ENCODE data around the gene CRYZ.
A peak's percentile ranks its signal among the peaks of the same experiment; 100 is the strongest.
"Not testable (repeated sequence)": the region's sequence is repeated elsewhere in the genome, so short reads cannot be mapped to it uniquely, and the experiment has no call there.

CRYZ gene, protein sequence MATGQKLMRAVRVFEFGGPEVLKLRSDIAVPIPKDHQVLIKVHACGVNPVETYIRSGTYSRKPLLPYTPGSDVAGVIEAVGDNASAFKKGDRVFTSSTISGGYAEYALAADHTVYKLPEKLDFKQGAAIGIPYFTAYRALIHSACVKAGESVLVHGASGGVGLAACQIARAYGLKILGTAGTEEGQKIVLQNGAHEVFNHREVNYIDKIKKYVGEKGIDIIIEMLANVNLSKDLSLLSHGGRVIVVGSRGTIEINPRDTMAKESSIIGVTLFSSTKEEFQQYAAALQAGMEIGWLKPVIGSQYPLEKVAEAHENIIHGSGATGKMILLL

GRCh38 chr1:74732960-74733603 is at the start of gene CRYZ, which contains the start of gene TYW3:
CRYZ (minus strand) TSS chr1:74733050; CDS start chr1:74724821, 8,229 bp downstream.
TYW3 (plus strand) TSS chr1:74733152; CDS start chr1:74733245, 93 bp downstream.
- DNase-seq (ENCODE audit: low read depth): peak; percentile 74

GRCh38 chr1:74780594-74780993 is 47.7 kb upstream of the CRYZ start:
- DNase-seq (ENCODE audit: low read depth): no peak

DNA sequence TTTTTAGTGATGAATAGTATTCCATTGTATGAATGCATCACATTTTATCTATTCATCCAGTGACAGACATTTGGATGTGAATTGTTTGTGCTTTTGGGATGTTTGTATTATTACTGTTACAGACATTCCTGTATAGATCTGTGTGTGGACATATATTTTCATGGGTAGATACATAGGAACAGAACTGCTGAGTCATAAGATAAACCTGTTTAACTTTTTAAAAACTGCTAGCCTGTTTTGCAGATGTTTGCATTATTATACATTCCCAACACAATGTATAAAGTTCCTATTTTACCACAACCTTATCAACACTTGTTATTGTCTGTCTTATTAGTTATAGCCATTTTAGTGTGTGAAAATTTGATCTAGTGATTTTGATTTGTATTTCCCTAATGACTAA is 46.9 kb upstream of the CRYZ start:
- no peak for DNase-seq (ENCODE audit: low read depth)

GRCh38 chr1:74777525-74777924 is 44.7 kb upstream of the CRYZ start:
- no peak for DNase-seq (ENCODE audit: low read depth)

DNA sequence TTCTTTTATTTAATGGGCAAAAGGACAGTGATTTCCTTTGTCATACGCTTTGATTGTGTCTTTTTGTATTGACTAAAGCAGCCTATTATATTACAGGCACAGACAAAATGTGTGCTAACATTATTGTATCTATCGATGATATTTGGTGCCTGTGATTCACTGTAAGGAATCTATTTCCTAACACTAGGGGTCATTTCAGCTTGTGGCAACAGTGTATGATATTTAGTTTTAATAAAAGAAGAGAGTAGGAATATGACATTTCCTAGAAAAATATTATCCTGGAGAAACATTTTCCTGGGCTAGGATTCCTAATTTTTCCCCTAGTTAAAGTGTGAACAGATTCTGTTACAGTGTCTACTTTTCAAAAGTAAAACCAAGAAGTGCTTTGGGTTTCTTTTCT is 42.9 kb upstream of the CRYZ start:
- no peak for DNase-seq (ENCODE audit: low read depth)

DNA sequence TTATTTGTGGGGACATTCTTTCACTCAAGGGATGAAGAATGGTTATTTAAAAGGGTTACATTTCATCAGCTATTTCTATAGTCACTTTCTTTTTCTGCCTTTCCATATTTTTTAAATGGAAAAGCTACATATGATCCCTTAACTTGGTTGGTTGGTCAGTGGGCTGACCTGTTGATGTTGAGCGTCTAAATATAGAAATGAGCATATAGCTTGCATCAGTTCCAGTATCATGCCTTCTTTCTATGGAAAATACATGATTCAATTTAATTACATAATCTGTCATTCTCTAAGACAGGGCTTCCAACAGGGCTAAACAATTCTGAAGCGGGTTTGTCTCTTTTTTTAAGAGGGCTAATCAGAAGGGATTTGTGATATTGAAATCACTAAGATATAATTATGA is 40.7 kb upstream of the CRYZ start:
- no peak for DNase-seq (ENCODE audit: low read depth)

- no peak for DNase-seq (ENCODE audit: low read depth)
Observed at GRCh38 chr1:74772945-74773344, 40.1 kb upstream of the CRYZ start.

DNA sequence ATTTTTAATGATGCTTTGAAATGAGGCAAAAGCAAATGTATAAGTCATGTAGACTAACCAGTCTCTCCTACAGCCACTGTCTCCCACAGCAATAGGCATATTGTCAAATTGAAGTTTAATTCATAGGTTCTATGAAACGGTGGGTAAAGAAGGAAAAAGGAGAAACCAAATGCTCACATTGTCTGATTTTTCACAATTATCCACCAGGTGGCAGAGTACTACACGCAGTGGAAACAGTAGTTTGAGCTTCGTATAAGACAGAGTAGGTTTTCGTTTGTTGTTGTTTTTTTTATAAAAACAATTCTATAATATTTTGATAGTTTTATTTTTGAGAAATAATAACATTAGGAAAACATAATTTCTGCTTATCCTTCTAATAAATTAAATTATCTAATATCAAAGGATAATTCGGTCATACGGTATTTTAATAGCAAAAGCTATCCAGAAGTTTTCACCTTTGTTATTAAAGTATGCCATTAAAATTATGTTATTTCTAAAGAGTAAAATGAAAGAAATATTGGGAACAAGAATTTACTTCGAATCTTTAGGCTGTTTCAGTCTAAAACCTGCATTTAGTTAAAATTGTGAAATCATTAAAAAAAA is 39.2 kb upstream of the CRYZ start:
- peak; percentile 28 for DNase-seq (ENCODE audit: low read depth)

DNA sequence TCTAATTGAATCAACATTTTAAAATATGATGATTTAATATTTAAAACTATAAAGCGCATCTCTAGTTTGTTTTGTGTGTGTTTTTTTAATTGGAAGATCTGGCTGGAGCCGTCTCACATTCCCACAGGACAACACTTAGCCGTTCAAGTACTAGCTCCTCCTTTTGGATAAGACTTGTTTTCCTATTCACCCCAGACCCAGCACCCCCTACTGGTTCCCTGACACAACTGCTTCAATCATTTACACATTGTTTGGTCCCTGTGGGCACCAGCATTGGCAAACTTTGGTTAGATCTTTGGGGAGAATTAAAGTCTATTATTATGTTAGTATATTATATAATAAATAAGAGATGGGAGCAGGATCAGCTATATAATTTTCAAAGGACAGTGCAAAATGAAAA is 34.6 kb upstream of the CRYZ start:
- no peak for DNase-seq (ENCODE audit: low read depth)

GRCh38 chr1:74766579-74766978 is 33.7 kb upstream of the CRYZ start:
- DNase-seq (ENCODE audit: low read depth): no peak

DNA sequence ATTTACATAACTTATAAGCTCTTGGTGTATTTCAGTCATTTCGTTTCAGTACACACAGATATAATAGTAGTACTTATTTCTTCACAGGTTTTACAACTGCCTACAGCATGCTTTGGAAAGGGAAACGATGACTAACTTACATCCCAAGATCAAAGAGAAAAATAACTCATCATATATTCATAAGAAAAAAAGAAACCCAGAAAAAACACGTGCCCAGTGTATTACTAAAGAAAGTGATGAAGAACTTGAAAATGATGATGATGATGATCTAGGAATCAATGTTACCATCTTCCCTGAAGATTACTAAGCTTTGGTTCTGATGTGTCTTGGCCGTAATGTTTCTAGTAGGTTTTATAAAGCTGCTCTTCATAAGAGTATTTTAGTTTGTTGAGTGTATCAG is 31.0 kb upstream of the CRYZ start:
- DNase-seq (ENCODE audit: low read depth): no peak

GRCh38 chr1:74756650-74757049 is 23.8 kb upstream of the CRYZ start:
- DNase-seq (ENCODE audit: low read depth): not testable (repeated sequence)

DNA sequence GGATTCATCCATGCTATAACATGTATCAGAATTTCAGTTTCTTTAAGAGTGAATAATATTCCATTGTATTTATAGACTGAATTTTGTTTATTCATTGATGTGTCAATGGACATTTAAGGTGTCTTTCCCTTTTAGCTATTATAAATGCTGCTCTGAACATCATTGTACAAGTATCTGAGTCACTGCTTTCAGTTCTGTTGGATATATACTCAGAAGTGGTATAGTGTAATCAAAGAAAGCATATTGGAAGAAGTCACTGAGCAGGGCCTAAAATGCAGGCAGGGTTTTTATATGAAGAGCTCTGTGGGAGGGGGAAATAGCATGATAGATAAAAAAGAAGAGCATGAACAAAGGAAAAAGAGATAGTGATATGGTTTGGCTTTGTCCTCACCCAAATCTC is 22.6 kb upstream of the CRYZ start:
- DNase-seq (ENCODE audit: low read depth): no peak

DNA sequence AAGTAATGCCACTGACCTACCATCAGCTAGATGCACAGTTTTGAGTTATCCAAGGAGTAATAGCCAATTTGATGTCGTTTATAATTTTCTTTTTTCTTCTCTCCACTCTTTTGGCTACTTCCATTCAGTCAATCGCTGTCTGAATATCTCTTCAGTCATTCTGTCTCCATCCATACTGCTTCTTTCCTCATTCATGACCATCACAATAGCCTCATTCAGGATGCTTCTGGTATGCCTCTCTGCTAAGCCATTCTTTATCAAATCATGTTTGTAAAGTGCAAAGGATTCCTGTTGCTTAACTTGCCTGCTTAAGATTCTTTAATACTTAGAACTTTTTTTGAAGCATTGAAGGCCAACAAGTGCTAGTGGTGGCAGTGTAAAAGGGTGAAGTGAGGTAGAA is 20.3 kb upstream of the CRYZ start:
- DNase-seq (ENCODE audit: low read depth): no peak

GRCh38 chr1:74748960-74749359 is 16.1 kb upstream of the CRYZ start:
- DNase-seq (ENCODE audit: low read depth): no peak

DNA sequence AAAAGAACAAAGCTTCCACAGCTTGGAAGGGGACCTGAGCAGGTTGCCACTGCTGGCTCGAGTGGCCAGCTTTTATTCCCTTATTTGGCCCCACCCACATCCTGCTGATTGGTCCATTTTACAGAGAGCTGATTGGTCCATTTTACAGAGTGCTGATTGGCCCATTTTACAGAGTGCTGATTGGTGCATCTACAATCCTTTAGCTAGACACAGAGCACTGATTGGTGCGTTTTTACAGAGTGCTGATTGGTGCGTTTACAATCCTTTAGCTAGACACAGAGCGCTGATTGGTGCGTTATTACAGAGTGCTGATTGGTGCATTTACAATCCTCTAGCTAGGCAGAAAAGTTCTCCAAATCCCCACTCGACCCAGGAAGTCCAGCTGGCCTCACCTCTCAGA is 12.4 kb upstream of the CRYZ start:
- not testable (repeated sequence) for DNase-seq (ENCODE audit: low read depth)

DNA sequence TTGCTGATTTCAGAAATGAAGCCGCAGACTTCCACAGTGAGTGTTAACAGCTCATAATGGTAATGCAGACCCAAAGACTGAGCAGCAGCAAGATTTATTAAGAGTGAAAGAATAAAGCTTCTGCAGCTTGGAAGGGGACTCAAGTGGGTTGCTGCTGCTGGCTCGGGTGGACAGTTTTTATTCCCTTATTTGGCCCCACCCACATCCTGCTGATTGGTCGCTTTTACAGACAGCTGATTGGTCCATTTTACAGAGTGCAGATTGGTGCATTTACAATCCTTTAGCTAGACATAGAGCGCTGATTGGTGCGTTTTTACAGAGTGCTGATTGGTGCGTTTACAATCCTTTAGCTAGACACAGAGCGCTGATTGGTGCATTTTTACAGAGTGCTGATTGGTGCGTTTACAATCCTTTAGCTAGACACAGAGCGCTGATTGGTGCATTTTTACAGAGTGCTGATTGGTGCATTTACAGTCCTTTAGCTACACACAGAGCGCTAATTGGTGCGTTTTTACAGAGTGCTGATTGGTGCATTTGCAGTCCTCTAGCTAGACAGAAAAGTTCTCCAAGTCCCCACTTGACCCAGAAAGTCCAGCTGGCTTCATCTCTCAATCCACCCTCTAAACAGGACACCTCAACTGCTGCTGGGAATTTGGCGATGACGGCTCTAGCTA is 7.6 kb upstream of the CRYZ start:
- DNase-seq (ENCODE audit: low read depth): not testable (repeated sequence)

- DNase-seq (ENCODE audit: low read depth): no peak
Observed at GRCh38 chr1:74737333-74737732, 4.5 kb upstream of the CRYZ start.

DNA sequence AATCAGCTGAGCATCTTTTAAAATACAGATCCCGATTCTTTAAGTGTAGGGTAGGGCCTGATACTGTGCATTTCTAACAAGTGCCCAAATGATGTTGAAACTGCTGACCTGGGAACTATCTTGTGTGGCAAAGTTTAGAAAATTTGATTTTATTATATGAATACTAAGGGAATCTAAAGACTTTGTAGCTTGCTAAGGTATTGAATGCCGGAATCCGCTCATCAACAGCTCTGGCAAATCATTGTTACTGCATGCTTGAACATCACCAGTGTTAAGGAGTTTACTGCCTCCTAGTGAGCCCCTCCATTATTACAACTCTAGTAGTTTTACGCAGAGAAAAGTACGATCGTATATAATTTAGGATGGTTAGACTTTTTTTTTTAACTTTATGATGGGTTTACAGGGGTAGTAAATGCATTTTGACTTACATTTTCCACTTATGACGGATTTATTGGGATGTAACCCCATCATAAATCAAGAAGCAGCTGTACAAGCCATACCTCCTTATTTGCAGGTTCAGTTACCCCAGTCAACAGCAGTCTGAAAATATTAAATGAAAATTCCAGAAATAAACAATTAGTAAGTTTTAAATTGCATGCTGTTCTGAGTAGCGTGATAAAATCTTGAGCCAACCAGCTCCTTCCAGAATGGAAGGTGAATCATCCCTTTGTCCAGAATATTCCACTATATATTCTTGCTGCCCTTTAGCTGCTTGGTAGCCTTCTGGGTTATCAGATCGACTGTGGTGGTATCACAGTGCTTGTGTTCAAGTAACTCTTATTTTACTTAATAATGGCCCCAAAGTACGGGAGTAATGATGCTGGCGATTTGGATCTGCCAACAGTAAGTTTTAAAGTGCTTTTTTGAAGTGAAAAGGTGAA is 994 bp upstream of the CRYZ start:
- no peak for DNase-seq (ENCODE audit: low read depth)

DNA sequence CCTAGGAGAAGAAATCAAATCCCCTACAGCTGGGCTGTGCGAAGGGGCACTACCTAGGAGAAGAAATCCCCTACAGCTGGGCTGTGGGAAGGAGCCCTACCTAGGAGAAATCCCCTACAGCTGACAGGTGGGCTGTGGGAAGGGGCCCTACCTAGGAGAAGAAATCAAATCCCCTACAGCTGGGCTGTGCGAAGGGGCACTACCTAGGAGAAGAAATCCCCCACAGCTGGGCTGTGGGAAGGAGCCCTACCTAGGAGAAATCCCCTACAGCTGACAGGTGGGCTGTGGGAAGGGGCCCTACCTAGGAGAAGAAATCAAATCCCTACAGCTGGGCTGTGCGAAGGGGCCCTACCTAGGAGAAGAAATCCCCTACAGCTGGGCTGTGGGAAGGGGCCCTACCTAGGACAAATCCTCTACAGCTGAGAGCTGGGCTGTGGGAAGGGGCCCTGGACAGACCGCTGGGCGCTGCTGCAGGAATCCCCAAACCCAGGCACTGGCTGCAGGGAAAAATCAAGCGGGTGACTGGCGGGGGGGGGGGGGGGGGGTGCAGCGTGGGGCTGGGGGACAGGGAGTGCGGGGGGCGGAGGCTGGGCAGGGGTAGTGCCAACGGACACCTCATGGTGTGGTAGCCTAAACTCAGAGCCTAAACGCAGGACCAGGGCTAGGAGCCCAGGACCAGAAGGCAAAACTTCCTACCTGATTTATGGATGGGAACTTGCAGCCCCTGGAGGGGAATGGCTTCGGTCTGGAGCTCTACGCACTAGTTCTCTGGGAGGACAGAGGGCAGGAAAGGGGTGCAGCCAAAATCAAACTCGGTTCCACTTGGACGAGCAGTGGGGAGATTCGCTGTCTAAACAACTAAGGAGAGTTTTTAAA is 541 bp downstream of the CRYZ start:
- not testable (repeated sequence) for DNase-seq (ENCODE audit: low read depth)
